ENCODE measurements around the gene POMT1. TPM values are rescaled to one million over a fixed set of nuclear protein-coding genes. Genes with fewer than 3 reads are reported as not detected.

The POMT1 gene
- total RNA-seq, 1 donor from 2014 or later, result 53.3 TPM

- no peaks in the 10 kb centered on the region for H3K36me3 Mint-ChIP-seq (ENCODE audit: unreplicated experiment)
- H3K4me1 Mint-ChIP-seq (ENCODE audit: unreplicated experiment), result no peaks in the 10 kb centered on the region
- peaks cover 4% of the 10 kb centered on the region for H3K9me3 Mint-ChIP-seq (ENCODE audit: unreplicated experiment)
- no peak for TF ChIP-seq CTCF (IDR thresholded peaks at IDR 0.05)
- DNase-seq (ENCODE audit: extremely low spot score, unreplicated experiment), result no peak
- no peak overlapping the region for H3K4me3 Mint-ChIP-seq (ENCODE audit: unreplicated experiment)
- no peak overlapping the region for H3K27ac Mint-ChIP-seq (ENCODE audit: unreplicated experiment)
- no peaks in the 10 kb centered on the region for H3K27me3 Mint-ChIP-seq (ENCODE audit: unreplicated experiment)
Observed at GRCh38 chr9:131537946-131538345, 35.2 kb downstream of the POMT1 start.

- Mint-ChIP-seq H3K36me3 (ENCODE audit: unreplicated experiment) (peaks cover 6% of the 10 kb centered on the region), H3K9me3 (ENCODE audit: unreplicated experiment) (peaks cover 13% of the 10 kb centered on the region), H3K27me3 (ENCODE audit: unreplicated experiment) (no peaks in the 10 kb centered on the region), H3K27ac (ENCODE audit: unreplicated experiment) (no peak overlapping the region), H3K4me3 (ENCODE audit: unreplicated experiment) (no peak overlapping the region), H3K4me1 (ENCODE audit: unreplicated experiment) (no peaks in the 10 kb centered on the region)
- no peak for TF ChIP-seq CTCF (IDR thresholded peaks at IDR 0.05)
- DNase-seq (ENCODE audit: extremely low spot score, unreplicated experiment), result no peak
Observed at GRCh38 chr9:131539223-131539923, 36.7 kb downstream of the POMT1 start.

GRCh38 chr9:131543141-131543540 lies 40.4 kb downstream of the POMT1 start:
- peaks cover 10% of the 10 kb centered on the region for H3K27me3 Mint-ChIP-seq (ENCODE audit: unreplicated experiment)
- TF ChIP-seq CTCF (IDR thresholded peaks at IDR 0.05), result no peak
- no peak overlapping the region for H3K27ac Mint-ChIP-seq (ENCODE audit: unreplicated experiment)
- H3K9me3 Mint-ChIP-seq (ENCODE audit: unreplicated experiment), result peaks cover 13% of the 10 kb centered on the region
- no peaks in the 10 kb centered on the region for H3K4me1 Mint-ChIP-seq (ENCODE audit: unreplicated experiment)
- peaks cover 6% of the 10 kb centered on the region for H3K36me3 Mint-ChIP-seq (ENCODE audit: unreplicated experiment)
- DNase-seq (ENCODE audit: extremely low spot score, unreplicated experiment), result no peak
- H3K4me3 Mint-ChIP-seq (ENCODE audit: unreplicated experiment), result no peak overlapping the region

- H3K27ac Mint-ChIP-seq (ENCODE audit: unreplicated experiment), result no peak within 1 kb of the TSS
- DNase-seq (ENCODE audit: extremely low spot score, unreplicated experiment), result no peak
- H3K4me3 Mint-ChIP-seq (ENCODE audit: unreplicated experiment), result no peak within 1 kb of the TSS
Observed at GRCh38 chr9:131545003-131545785, 42.5 kb downstream of the POMT1 start, which contains the start of gene PRRT1B. Gene PRRT1B (plus strand): TSS chr9:131545523. CDS start chr9:131545616, 93 bp downstream.

More at GRCh38 chr9:131545003-131545785, 42.5 kb downstream of the POMT1 start, which contains the start of gene PRRT1B:
- Mint-ChIP-seq H3K4me1 (ENCODE audit: unreplicated experiment) (no peaks in the 10 kb centered on the region), H3K9me3 (ENCODE audit: unreplicated experiment) (peaks cover 13% of the 10 kb centered on the region), H3K27me3 (ENCODE audit: unreplicated experiment) (peaks cover 27% of the 10 kb centered on the region), H3K36me3 (ENCODE audit: unreplicated experiment) (peaks cover 6% of the 10 kb centered on the region)
- TF ChIP-seq CTCF (IDR thresholded peaks at IDR 0.05), result no peak
